Superior temporal gyrus (tissue), 1 donor: ENCODE results near the gene PLCXD3.

ENCODE experiments used
- DNase-seq: peaks from one replicate; pipeline ENCODE4 v3.0.0-alpha.2; 2016; ENCODE audit errors: extremely low spot score

The PLCXD3 gene

GRCh38 chr5:41415242-41415641, 95.2 kb downstream of the PLCXD3 start:
- DNase-seq = no peak

- DNase-seq = no peak
Observed at GRCh38 chr5:41414598-41414997, 95.8 kb downstream of the PLCXD3 start.

GRCh38 chr5:41413074-41413473, 97.3 kb downstream of the PLCXD3 start:
- DNase-seq = no peak

GRCh38 chr5:41412496-41412895, 97.9 kb downstream of the PLCXD3 start:
- no peak for DNase-seq

GRCh38 chr5:41410737-41411136, 99.7 kb downstream of the PLCXD3 start:
- no peak for DNase-seq

GRCh38 chr5:41410307-41410706, 100.1 kb downstream of the PLCXD3 start:
- no peak for DNase-seq

- no peak for DNase-seq
Observed at GRCh38 chr5:41408676-41409443, 101.5 kb downstream of the PLCXD3 start.

- DNase-seq = no peak
Observed at GRCh38 chr5:41406936-41407335, 103.5 kb downstream of the PLCXD3 start.

- DNase-seq = no peak
Observed at GRCh38 chr5:41406424-41406823, 104.0 kb downstream of the PLCXD3 start.

- DNase-seq = no peak
Observed at GRCh38 chr5:41404757-41405156, 105.6 kb downstream of the PLCXD3 start.

GRCh38 chr5:41403846-41404245, 106.6 kb downstream of the PLCXD3 start:
- no peak for DNase-seq

- DNase-seq = no peak
Observed at GRCh38 chr5:41402845-41403244, 107.6 kb downstream of the PLCXD3 start.

GRCh38 chr5:41399839-41400238, 110.6 kb downstream of the PLCXD3 start:
- DNase-seq = no peak

GRCh38 chr5:41392016-41392415, 118.4 kb downstream of the PLCXD3 start:
- no peak for DNase-seq

GRCh38 chr5:41374631-41375030, 135.8 kb downstream of the PLCXD3 start:
- no peak for DNase-seq

- DNase-seq = no peak
Observed at GRCh38 chr5:41373230-41373629, 137.2 kb downstream of the PLCXD3 start.

GRCh38 chr5:41371738-41372137, 138.7 kb downstream of the PLCXD3 start:
- no peak for DNase-seq

GRCh38 chr5:41370482-41370881, 139.9 kb downstream of the PLCXD3 start:
- no peak for DNase-seq

- DNase-seq = no peak
Observed at GRCh38 chr5:41369799-41370198, 140.6 kb downstream of the PLCXD3 start.

GRCh38 chr5:41368158-41368557, 142.2 kb downstream of the PLCXD3 start:
- DNase-seq = no peak

- DNase-seq = no peak
Observed at GRCh38 chr5:41365369-41365768, 145.0 kb downstream of the PLCXD3 start.

- no peak for DNase-seq
Observed at GRCh38 chr5:41364346-41364745, 146.1 kb downstream of the PLCXD3 start.

- no peak for DNase-seq
Observed at GRCh38 chr5:41363343-41363986, 146.9 kb downstream of the PLCXD3 start.
